GM21390 (cell line): ENCODE results near the gene NANS.
"Not testable (repeated sequence)": the region's sequence is repeated elsewhere in the genome, so short reads cannot be mapped to it uniquely, and the experiment has no call there.

Experiments
- ATAC-seq: cut with Tn5 transposase; IDR thresholded peaks from one replicate; pipeline ENCODE4 v1.9.1; 2021; ENCODE audit not compliant: unreplicated experiment

Gene NANS

DNA sequence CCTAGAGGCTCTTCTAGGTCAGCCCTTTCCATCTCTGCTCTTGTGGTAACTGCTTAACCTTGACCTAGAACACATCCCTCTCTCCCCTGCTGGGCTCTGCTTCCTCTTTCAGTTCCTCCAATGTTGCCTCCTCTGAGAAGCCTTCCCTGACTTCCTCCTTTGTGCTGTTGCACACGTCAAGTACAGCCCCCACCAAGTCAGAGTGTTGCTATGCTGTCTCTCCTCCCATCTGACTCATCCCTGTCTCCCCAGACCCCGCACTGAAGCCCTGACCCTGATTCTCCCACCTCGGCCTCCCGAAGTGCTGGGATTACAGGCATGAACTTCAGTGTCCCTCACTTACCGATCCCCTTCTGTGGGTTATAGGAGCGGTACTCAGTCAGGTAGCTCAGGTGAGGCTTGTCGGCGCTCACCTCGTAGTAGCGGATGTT, 72.9 kb downstream of the NANS start:
- peak; percentile 83 for ATAC-seq

DNA sequence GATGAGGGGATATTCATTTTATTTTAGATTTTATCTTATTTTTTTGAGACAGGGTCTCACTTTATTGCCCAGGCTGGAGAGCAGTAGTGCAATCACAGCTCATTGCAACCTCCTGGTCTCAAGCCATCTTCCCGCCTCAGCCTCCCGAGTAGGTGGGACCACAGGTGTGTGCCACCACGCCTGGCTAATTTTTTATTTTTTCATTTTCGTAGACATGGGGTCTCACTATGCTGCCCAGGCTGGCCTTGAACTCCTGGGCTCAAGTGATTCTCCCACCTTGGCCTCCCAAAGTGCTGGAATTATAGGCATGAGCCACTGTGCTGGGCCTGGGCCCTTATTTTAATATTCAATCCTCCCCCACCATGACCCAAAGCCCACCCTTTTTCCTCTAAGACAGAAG, 73.5 kb downstream of the NANS start:
- not testable (repeated sequence) for ATAC-seq

DNA sequence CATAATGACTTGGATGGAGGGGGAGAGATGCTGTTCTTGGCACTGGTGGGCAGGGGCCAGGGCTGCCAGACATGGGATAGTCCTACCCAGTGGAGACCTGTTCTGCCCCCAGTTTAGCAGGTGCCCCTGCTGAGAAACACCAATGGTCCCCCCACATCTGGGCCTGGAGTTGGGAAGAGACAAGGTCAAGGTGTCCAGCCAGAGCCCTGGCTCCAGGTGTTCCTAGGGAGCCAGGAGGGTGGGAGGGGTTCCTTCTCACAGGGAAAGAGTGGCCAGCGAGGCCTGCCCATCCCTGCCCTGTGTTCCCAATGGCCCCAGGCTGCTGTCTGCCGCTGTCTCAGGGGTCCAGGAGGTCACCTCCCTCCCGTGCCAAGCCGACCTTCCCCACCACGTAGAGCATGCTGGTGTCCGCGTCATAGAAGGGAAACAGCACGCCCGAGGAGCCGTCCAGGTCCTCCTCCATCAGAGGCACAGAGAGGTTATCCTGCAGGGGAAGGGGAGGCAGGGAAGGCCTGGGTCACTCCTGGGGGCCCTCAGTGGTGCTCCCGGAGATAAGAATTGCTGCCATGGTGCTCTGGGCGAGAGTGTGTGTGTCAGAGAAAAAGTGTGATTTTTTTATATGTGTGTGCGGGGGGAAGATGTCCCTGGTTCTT, 74.2 kb downstream of the NANS start:
- no peak for ATAC-seq

DNA sequence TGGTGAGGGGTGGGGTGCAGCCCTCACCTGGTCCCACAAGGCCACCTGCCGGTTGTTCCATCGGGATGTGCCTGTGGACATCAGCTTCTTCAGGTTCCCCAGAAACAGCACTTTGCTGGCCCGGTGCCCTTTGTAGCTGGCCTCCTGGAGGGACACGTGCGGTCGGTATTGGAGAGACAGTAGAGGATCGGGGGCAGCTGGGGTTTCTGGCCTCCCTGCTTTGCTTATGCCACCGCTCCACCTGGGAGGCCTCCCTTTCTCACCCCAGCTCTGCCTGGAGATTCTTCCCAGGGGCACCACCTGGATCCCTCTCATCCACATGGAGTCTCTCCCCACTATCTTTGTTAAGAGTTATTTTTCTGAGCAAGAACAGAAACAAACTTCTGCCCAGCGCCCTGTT, 75.6 kb downstream of the NANS start:
- ATAC-seq: no peak
